MM.1S (cell line): ENCODE measurements around the gene SMOC2.

Source experiments
- EZH2phosphoT487 ChIP-seq: fragments of 300-600 bp; sonication (generic); IDR thresholded peaks from 2 replicates; pipeline ENCODE4 v1.6.1; 2018; ENCODE audit warnings: antibody characterized with exemption, low read length
- TF ChIP-seq, protein P1 (sequence below): fragments of 300-600 bp; sonication (generic); IDR thresholded peaks from 2 replicates; pipeline ENCODE4 v1.5.1; 2016; ENCODE audit warnings: antibody characterized with exemption, low read length, mixed read lengths

DNA sequence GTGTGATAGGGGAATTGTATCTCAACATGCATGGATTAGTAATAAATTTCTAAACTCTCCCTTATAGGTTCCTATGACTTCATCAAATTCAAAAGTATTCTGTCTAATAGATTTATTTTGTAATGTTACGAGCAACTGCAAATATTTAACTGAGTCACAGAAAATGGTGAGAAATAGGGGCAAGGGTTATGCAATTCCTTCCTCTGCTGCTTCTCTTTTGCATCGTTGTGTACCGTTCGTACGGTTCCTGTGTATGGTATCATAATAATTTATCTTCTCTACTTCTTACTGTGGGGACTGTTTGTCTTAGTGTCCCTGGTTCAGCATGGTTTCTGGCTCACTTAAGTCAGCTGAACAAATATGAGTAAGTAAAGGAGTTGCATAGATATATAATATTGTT lies 44.8 kb downstream of the SMOC2 start:
- TF ChIP-seq, protein P1, sequence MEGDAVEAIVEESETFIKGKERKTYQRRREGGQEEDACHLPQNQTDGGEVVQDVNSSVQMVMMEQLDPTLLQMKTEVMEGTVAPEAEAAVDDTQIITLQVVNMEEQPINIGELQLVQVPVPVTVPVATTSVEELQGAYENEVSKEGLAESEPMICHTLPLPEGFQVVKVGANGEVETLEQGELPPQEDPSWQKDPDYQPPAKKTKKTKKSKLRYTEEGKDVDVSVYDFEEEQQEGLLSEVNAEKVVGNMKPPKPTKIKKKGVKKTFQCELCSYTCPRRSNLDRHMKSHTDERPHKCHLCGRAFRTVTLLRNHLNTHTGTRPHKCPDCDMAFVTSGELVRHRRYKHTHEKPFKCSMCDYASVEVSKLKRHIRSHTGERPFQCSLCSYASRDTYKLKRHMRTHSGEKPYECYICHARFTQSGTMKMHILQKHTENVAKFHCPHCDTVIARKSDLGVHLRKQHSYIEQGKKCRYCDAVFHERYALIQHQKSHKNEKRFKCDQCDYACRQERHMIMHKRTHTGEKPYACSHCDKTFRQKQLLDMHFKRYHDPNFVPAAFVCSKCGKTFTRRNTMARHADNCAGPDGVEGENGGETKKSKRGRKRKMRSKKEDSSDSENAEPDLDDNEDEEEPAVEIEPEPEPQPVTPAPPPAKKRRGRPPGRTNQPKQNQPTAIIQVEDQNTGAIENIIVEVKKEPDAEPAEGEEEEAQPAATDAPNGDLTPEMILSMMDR, result no peak
- no peak for TF ChIP-seq EZH2phosphoT487
